Skin of body (tissue), 2 donors: Measurements from ENCODE around the gene CIRBP. TPM values are rescaled to one million over a fixed set of nuclear protein-coding genes. Genes with fewer than 3 reads are reported as not detected.

ENCODE experiments used
- DNase-seq: peaks from one replicate; lab custom pipeline; 2025; lab: John Stamatoyannopoulos, UW
- total RNA-seq: library from RNA; depleted of rRNA; stranded (reverse); fragments of >200 nt; gene quantifications from one replicate; pipeline ENCODE4 v1.2.3, GENCODE V29; 2014

CIRBP gene
- total RNA-seq, 1 donor from 2014 or later, result 267 TPM

- no peak for DNase-seq
Measured at GRCh38 chr19:1266916-1267476, 2.1 kb upstream of the CIRBP start.

- no peak for DNase-seq
Measured at GRCh38 chr19:1267477-1268225, 1.5 kb upstream of the CIRBP start.

- DNase-seq, result no peak
Measured at GRCh38 chr19:1268226-1269064, 687 bp upstream of the CIRBP start.

- DNase-seq, result peak; percentile 72
Measured at GRCh38 chr19:1269478-1270212, 513 bp downstream of the CIRBP start.

GRCh38 chr19:1270213-1270853, 1.2 kb downstream of the CIRBP start:
- no peak for DNase-seq

GRCh38 chr19:1270854-1271527, 1.9 kb downstream of the CIRBP start:
- no peak for DNase-seq

- DNase-seq, result no peak
Measured at GRCh38 chr19:1271528-1272422, 2.6 kb downstream of the CIRBP start.

GRCh38 chr19:1272423-1273262, 3.5 kb downstream of the CIRBP start:
- no peak for DNase-seq

GRCh38 chr19:1273263-1274041, 4.3 kb downstream of the CIRBP start:
- DNase-seq, result no peak

- DNase-seq, result no peak
Measured at GRCh38 chr19:1274081-1274851, 5.1 kb downstream of the CIRBP start.

- no peak for DNase-seq
Measured at GRCh38 chr19:1274852-1275259, 5.7 kb downstream of the CIRBP start.

- DNase-seq, result peak; percentile 92
Measured at GRCh38 chr19:1275260-1275975, 6.3 kb downstream of the CIRBP start, which contains the start of gene FAM174C. Gene FAM174C, plus strand, starts transcription at chr19:1275530. Its CDS starts 20 bp downstream, at chr19:1275550.

- no peak for DNase-seq
Measured at GRCh38 chr19:1275976-1276627, 7.0 kb downstream of the CIRBP start.

- no peak for DNase-seq
Measured at GRCh38 chr19:1276628-1277022, 7.5 kb downstream of the CIRBP start.

GRCh38 chr19:1277061-1277460, 7.9 kb downstream of the CIRBP start:
- no peak for DNase-seq

GRCh38 chr19:1278074-1278473, 8.9 kb downstream of the CIRBP start:
- no peak for DNase-seq
